MM.1S (cell line): Measurements from ENCODE around the gene RASL10A.

Source experiments
- DNase-seq: peaks from one replicate; pipeline ENCODE4 v3.0.0-alpha.2; 2015
- H2AFZ ChIP-seq: fragments of 300-600 bp; sonication (generic); 2 replicates; pipeline ENCODE4 v1.6.0; 2016; ENCODE audit warnings: antibody characterized with exemption, low read length
- H3F3A ChIP-seq: fragments of 300-600 bp; sonication (generic); 2 replicates; pipeline ENCODE4 v1.6.1; 2016; ENCODE audit warnings: mild to moderate bottlenecking, antibody characterized with exemption, low read length, moderate library complexity, mixed read lengths; ENCODE audit not compliant: insufficient read depth
- H3K27ac ChIP-seq: fragments of 300-600 bp; sonication (generic); 2 replicates; pipeline ENCODE4 v1.5.1; 2016; ENCODE audit warnings: mild to moderate bottlenecking, low read length
- H3K27me3 ChIP-seq: fragments of 300-600 bp; sonication (generic); replicated peaks from 2 replicates; pipeline ENCODE4 v1.6.0; 2016; ENCODE audit warnings: low read length; ENCODE audit not compliant: insufficient read depth
- H3K36me3 ChIP-seq: fragments of 300-600 bp; sonication (generic); replicated peaks from 2 replicates; pipeline ENCODE4 v1.6.1; 2016; ENCODE audit warnings: mild to moderate bottlenecking, low read length, mixed read lengths; ENCODE audit not compliant: insufficient read depth
- H3K4me1 ChIP-seq: fragments of 300-600 bp; sonication (generic); 2 replicates; pipeline ENCODE4 v1.6.1; 2016; ENCODE audit warnings: low read length, mixed read lengths
- H3K4me2 ChIP-seq: fragments of 300-600 bp; sonication (generic); 2 replicates; pipeline ENCODE4 v1.6.0; 2016; ENCODE audit warnings: low read depth, low read length
- H3K4me3 ChIP-seq: fragments of 300-600 bp; sonication (generic); 2 replicates; pipeline ENCODE4 v1.5.1; 2016; ENCODE audit warnings: low read length, mixed read lengths
- H3K79me2 ChIP-seq: fragments of 300-600 bp; sonication (generic); 2 replicates; pipeline ENCODE4 v1.6.1; 2016; ENCODE audit warnings: mixed run types, low read length, mixed read lengths
- H3K9ac ChIP-seq: fragments of 300-600 bp; sonication (generic); 2 replicates; pipeline ENCODE4 v1.6.1; 2016; ENCODE audit warnings: low read length, mixed read lengths
- H3K9me2 ChIP-seq: fragments of 300-600 bp; sonication (generic); replicated peaks from 2 replicates; pipeline ENCODE4 v1.6.1; 2016; ENCODE audit warnings: mild to moderate bottlenecking, low read length, mixed read lengths; ENCODE audit not compliant: insufficient read depth
- H3K9me3 ChIP-seq: fragments of 300-600 bp; sonication (generic); replicated peaks from 2 replicates; pipeline ENCODE4 v1.6.1; 2016; ENCODE audit warnings: mild to moderate bottlenecking, low read length, mixed read lengths; ENCODE audit not compliant: insufficient read depth
- H4K20me1 ChIP-seq: fragments of 300-600 bp; sonication (generic); 2 replicates; pipeline ENCODE4 v1.6.1; 2016; ENCODE audit warnings: mild to moderate bottlenecking, low read length, moderate library complexity, mixed read lengths; ENCODE audit not compliant: insufficient read depth
- CTCF ChIP-seq: fragments of 300-600 bp; sonication (generic); IDR thresholded peaks from 2 replicates; pipeline ENCODE4 v1.5.1; 2016; ENCODE audit warnings: antibody characterized with exemption, low read length, mixed read lengths
- EZH2 ChIP-seq: fragments of 300-600 bp; sonication (generic); optimal IDR thresholded peaks from 2 replicates; pipeline ENCODE3; 2017; ENCODE audit warnings: low read depth, mild to moderate bottlenecking, antibody characterized with exemption, low read length, mixed read lengths
- EZH2phosphoT487 ChIP-seq: fragments of 300-600 bp; sonication (generic); IDR thresholded peaks from 2 replicates; pipeline ENCODE4 v1.6.1; 2018; ENCODE audit warnings: antibody characterized with exemption, low read length

The RASL10A gene

GRCh38 chr22:29325356-29325755 is 9.9 kb upstream of the RASL10A start:
- DNase-seq = no peak
- H3K9me3 ChIP-seq = no peaks in the 10 kb centered on the region
- no peaks in the 10 kb centered on the region for H3K9me2 ChIP-seq
- H3K27me3 ChIP-seq = no peaks in the 10 kb centered on the region
- TF ChIP-seq EZH2phosphoT487 (no peak), CTCF (no peak), EZH2 (no peak)
- H3K4me3 ChIP-seq = no peak overlapping the region
- H3K4me2 ChIP-seq = no peak overlapping the region
- H3F3A ChIP-seq = no peaks in the 10 kb centered on the region
- no peak overlapping the region for H3K9ac ChIP-seq
- H3K79me2 ChIP-seq = no peaks in the 10 kb centered on the region
- H2AFZ ChIP-seq = no peak overlapping the region
- no peak overlapping the region for H3K27ac ChIP-seq
- H3K4me1 ChIP-seq = no peaks in the 10 kb centered on the region
- H4K20me1 ChIP-seq = no peaks in the 10 kb centered on the region
- no peaks in the 10 kb centered on the region for H3K36me3 ChIP-seq

- Histone ChIP-seq H3K27me3 (no peaks in the 10 kb centered on the region), H3K9me3 (no peaks in the 10 kb centered on the region), H3F3A (no peaks in the 10 kb centered on the region), H3K9ac (no peak overlapping the region), H2AFZ (no peak overlapping the region), H3K9me2 (no peaks in the 10 kb centered on the region), H3K4me3 (no peak overlapping the region), H3K79me2 (no peaks in the 10 kb centered on the region), H3K36me3 (no peaks in the 10 kb centered on the region), H4K20me1 (no peaks in the 10 kb centered on the region), H3K4me1 (no peaks in the 10 kb centered on the region), H3K27ac (no peak overlapping the region), H3K4me2 (no peak overlapping the region)
- TF ChIP-seq EZH2phosphoT487 (no peak), CTCF (no peak), EZH2 (no peak)
- no peak for DNase-seq
These were observed 8.1 kb upstream of the RASL10A start for GRCh38 chr22:29323641-29324040.

GRCh38 chr22:29320546-29320945 is 5.0 kb upstream of the RASL10A start:
- DNase-seq = no peak
- Histone ChIP-seq H3K9ac (no peak overlapping the region), H3K4me2 (no peak overlapping the region), H3F3A (no peaks in the 10 kb centered on the region), H3K9me3 (no peaks in the 10 kb centered on the region), H3K4me3 (no peak overlapping the region), H3K27ac (no peak overlapping the region), H3K79me2 (no peaks in the 10 kb centered on the region), H4K20me1 (no peaks in the 10 kb centered on the region), H3K4me1 (no peaks in the 10 kb centered on the region), H3K27me3 (peaks cover 15% of the 10 kb centered on the region), H3K36me3 (no peaks in the 10 kb centered on the region), H3K9me2 (no peaks in the 10 kb centered on the region), H2AFZ (no peak overlapping the region)
- TF ChIP-seq EZH2phosphoT487 (no peak), CTCF (no peak), EZH2 (no peak)

GRCh38 chr22:29319072-29319471 is 3.6 kb upstream of the RASL10A start:
- no peaks in the 10 kb centered on the region for H3K4me1 ChIP-seq
- no peaks in the 10 kb centered on the region for H3K9me2 ChIP-seq
- H3K27me3 ChIP-seq = peaks cover 24% of the 10 kb centered on the region
- no peaks in the 10 kb centered on the region for H3K9me3 ChIP-seq
- H3F3A ChIP-seq = no peaks in the 10 kb centered on the region
- no peak overlapping the region for H3K27ac ChIP-seq
- no peaks in the 10 kb centered on the region for H4K20me1 ChIP-seq
- H3K9ac ChIP-seq = no peak overlapping the region
- H3K4me2 ChIP-seq = no peak overlapping the region
- no peak overlapping the region for H2AFZ ChIP-seq
- no peaks in the 10 kb centered on the region for H3K79me2 ChIP-seq
- no peak overlapping the region for H3K4me3 ChIP-seq
- TF ChIP-seq EZH2 (no peak), EZH2phosphoT487 (no peak), CTCF (no peak)
- no peak for DNase-seq
- H3K36me3 ChIP-seq = no peaks in the 10 kb centered on the region
